Adrenal gland (tissue), 5 donors: ENCODE data around the gene IGSF3.
"Not testable (repeated sequence)": the region's sequence is repeated elsewhere in the genome, so short reads cannot be mapped to it uniquely, and the experiment has no call there.

Experiments used
- CTCF ChIP-seq, 6 experiments: fragments of 450-650 bp in 4 of 6; fragments of 200-600 bp in 2 of 6; sonication (generic) in 1 of 6; IDR thresholded peaks; 1 replicate in 5 of 6; 2 replicates in 1 of 6; pipeline versions ENCODE4 v1.5.1 to v1.8.0; 2016 to 2021; ENCODE audit warnings: antibody characterized with exemption in 6 of 6, mild to moderate bottlenecking in 2 of 6, moderate library complexity in 1 of 6
- POLR2A ChIP-seq, 2 donors: fragments of 450-650 bp; IDR thresholded peaks; one replicate each; pipeline ENCODE4 v1.6.1; 2017; ENCODE audit warnings: antibody characterized with exemption in 2 of 2, mild to moderate bottlenecking in 2 of 2, moderate library complexity in 1 of 2
- donor health status: DM: no; HTN: no; CAD: no.

- TF ChIP-seq CTCF, POLR2A (IDR thresholded peaks at IDR 0.05): not testable (repeated sequence)
These were observed 75.5 kb downstream of the IGSF3 start for GRCh38 chr1:116591951-116592605.
